Measurements from ENCODE around the gene CDHR1. TPM values are rescaled to one million over a fixed set of nuclear protein-coding genes. Genes with fewer than 3 reads are reported as not detected.

CDHR1 gene
- total and polyA plus RNA-seq, 2 of the 8 experiments (the other 6 are each of a cell fraction or from before 2014, with no cell fraction given), result 3.9 to 10.5 TPM

GRCh38 chr10:84197643-84198042, 3.3 kb downstream of the CDHR1 start:
- H3K9ac ChIP-seq (replicated peaks in 1 of 4; ENCODE audit: extremely low read depth in 1 of 4, low read depth in 3 of 4, low read length in 3 of 4), result no peak overlapping the region
- no peak overlapping the region for H2BK5ac ChIP-seq (ENCODE audit: low read depth, low read length)
- peaks cover 12% of the 10 kb centered on the region; the same call in 1 of the 2 replicates for H3K23me2 ChIP-seq (ENCODE audit: low read depth, low read length)
- H3K27me3 ChIP-seq (replicated peaks in 1 of 4; ENCODE audit: control insufficient read depth in 3 of 4, extremely low read depth in 1 of 4, insufficient read depth in 3 of 4, low read length in 3 of 4), result peaks cover 2 to 36% (median 31%) of the 10 kb centered on the region in 4 experiments
- H3K14ac ChIP-seq (ENCODE audit: insufficient read length), result no peak overlapping the region
- no peaks in the 10 kb centered on the region for H3K79me2 ChIP-seq (ENCODE audit: control insufficient read depth in 1 of 2, insufficient read depth in 2 of 2, low read length in 2 of 2)
- H2BK120ac ChIP-seq (replicated peaks; ENCODE audit: low read depth, low read length), result no peak overlapping the region
- no peak overlapping the region for H3K56ac ChIP-seq (replicated peaks; ENCODE audit: insufficient read length, low read depth, low read length)
- no peak overlapping the region for H4K8ac ChIP-seq (ENCODE audit: extremely low read depth, insufficient read depth, low read length)
- H3K4me3 ChIP-seq (ENCODE audit: extremely low read depth in 1 of 4, insufficient read depth in 2 of 4, low read depth in 3 of 4, low read length in 4 of 4), result no peak overlapping the region
- WGBS, 2 experiments (ENCODE audit: extremely low coverage in 1 of 2, insufficient coverage in 1 of 2, insufficient read length in 1 of 2, insufficient replicate concordance in 2 of 2, low coverage in 1 of 2, low lambda C conversion rate in 2 of 2, missing lambda C conversion rate in 1 of 2), result 92% methylated on average over 5 of the region's 5 CpGs; no CpG with 5 or more reads in 1 of the 2 experiments
- no peak for FAIRE-seq
- no peak overlapping the region for H3K27ac ChIP-seq (ENCODE audit: low read depth, low read length)
- H2BK12ac ChIP-seq (ENCODE audit: low read depth, low read length), result no peak overlapping the region
- no peak overlapping the region for H2BK15ac ChIP-seq (ENCODE audit: low read length)
- H2BK20ac ChIP-seq (ENCODE audit: low read length), result no peak overlapping the region
- H4K5ac ChIP-seq (ENCODE audit: insufficient read length, low read depth, low read length), result no peak overlapping the region
- no peak for TF ChIP-seq YY1 (IDR thresholded peaks at IDR 0.05; ENCODE audit: low read depth, low read length)
- no peak for TF ChIP-seq KDM4A (IDR thresholded peaks at IDR 0.05; ENCODE audit: low read depth, low read length, severe bottlenecking)
- TF ChIP-seq CTCF (IDR thresholded peaks at IDR 0.05; ENCODE audit: control extremely low read depth in 1 of 3, insufficient read depth in 1 of 3, low read depth in 1 of 3, low read length in 3 of 3), result no peak
- TF ChIP-seq TAF1 (IDR thresholded peaks at IDR 0.05; ENCODE audit: low read depth, low read length), result no peak
- TF ChIP-seq SIN3A (conservative IDR thresholded peaks at IDR 0.05 in 1 of 2, IDR thresholded peaks at IDR 0.05 in 1 of 2; ENCODE audit: low read depth in 1 of 2, low read length in 2 of 2), result no peak
- no peak for TF ChIP-seq POU5F1 (IDR thresholded peaks at IDR 0.05; ENCODE audit: low read depth, low read length)
- no peak for TF ChIP-seq CREB1 (IDR thresholded peaks at IDR 0.05)
- TF ChIP-seq POLR2A (IDR thresholded peaks at IDR 0.05; ENCODE audit: control extremely low read depth in 1 of 2, low read depth in 2 of 2, low read length in 2 of 2), result no peak
- no peak for TF ChIP-seq TCF12 (IDR thresholded peaks at IDR 0.05; ENCODE audit: low read depth, low read length)
- POLR2A ChIA-PET (ENCODE audit: partially characterized antibody), result interaction anchor here (1.0 kb wide), 1 partner anchor 58 kb away, joined by 3 read pairs; no protein-coding TSS in a partner anchor
- H3K23ac ChIP-seq (ENCODE audit: insufficient read length), result no peak overlapping the region
- H3K4me1 ChIP-seq (replicated peaks in 1 of 4; ENCODE audit: control insufficient read depth in 3 of 4, insufficient read depth in 4 of 4, low read length in 3 of 4), result peaks cover 0 to 5% (median 2%) of the 10 kb centered on the region in 4 experiments; a peak in 4 of 7 replicates
- H3K79me1 ChIP-seq (ENCODE audit: low read depth, low read length), result no peaks in the 10 kb centered on the region
- no peak overlapping the region for H2AFZ ChIP-seq (ENCODE audit: low read length)
- no peak overlapping the region for H3K4ac ChIP-seq (replicated peaks; ENCODE audit: insufficient read length, low read depth, low read length)
- no peak overlapping the region for H4K91ac ChIP-seq (replicated peaks; ENCODE audit: insufficient read length, low read length)
- H3K18ac ChIP-seq (ENCODE audit: extremely low read depth, low read length), result no peak overlapping the region
- H3K36me3 ChIP-seq (ENCODE audit: control insufficient read depth in 2 of 4, insufficient read depth in 4 of 4, low read length in 3 of 4), result no peaks in the 10 kb centered on the region
- peaks cover 0 to 6% of the 10 kb centered on the region in 2 experiments for H4K20me1 ChIP-seq (replicated peaks in 1 of 2; ENCODE audit: control insufficient read depth in 1 of 2, insufficient read depth in 2 of 2, low read length in 2 of 2)
- no peaks in the 10 kb centered on the region for H3K9me3 ChIP-seq (ENCODE audit: insufficient read depth in 2 of 2, low read depth in 1 of 2, low read length in 1 of 2)
- CTCF ChIA-PET (ENCODE audit: partially characterized antibody), result interaction anchor here (0.7 to 8.6 kb wide), 8 partner anchors 8 to 86 kb away, joined by 3 to 64 read pairs (median 4); no protein-coding TSS in a partner anchor
- no peak for DNase-seq (ENCODE audit: low read depth in 1 of 2, low spot score in 2 of 2)
- H2AK5ac ChIP-seq (ENCODE audit: low read depth, low read length), result no peak overlapping the region
- no peak overlapping the region for H3K4me2 ChIP-seq (ENCODE audit: insufficient read depth in 1 of 2, low read depth in 2 of 2, low read length in 2 of 2)

Data from H1 (cell line).